SKM-1 (cell line): ENCODE results near the gene TEX54.
"Not testable (repeated sequence)": the region's sequence is repeated elsewhere in the genome, so short reads cannot be mapped to it uniquely, and the experiment has no call there.

Experiments
- DNase-seq: peaks from one replicate; lab custom pipeline; 2025; ENCODE audit not compliant: unreplicated experiment; lab: John Stamatoyannopoulos, UW

TEX54 gene

DNA sequence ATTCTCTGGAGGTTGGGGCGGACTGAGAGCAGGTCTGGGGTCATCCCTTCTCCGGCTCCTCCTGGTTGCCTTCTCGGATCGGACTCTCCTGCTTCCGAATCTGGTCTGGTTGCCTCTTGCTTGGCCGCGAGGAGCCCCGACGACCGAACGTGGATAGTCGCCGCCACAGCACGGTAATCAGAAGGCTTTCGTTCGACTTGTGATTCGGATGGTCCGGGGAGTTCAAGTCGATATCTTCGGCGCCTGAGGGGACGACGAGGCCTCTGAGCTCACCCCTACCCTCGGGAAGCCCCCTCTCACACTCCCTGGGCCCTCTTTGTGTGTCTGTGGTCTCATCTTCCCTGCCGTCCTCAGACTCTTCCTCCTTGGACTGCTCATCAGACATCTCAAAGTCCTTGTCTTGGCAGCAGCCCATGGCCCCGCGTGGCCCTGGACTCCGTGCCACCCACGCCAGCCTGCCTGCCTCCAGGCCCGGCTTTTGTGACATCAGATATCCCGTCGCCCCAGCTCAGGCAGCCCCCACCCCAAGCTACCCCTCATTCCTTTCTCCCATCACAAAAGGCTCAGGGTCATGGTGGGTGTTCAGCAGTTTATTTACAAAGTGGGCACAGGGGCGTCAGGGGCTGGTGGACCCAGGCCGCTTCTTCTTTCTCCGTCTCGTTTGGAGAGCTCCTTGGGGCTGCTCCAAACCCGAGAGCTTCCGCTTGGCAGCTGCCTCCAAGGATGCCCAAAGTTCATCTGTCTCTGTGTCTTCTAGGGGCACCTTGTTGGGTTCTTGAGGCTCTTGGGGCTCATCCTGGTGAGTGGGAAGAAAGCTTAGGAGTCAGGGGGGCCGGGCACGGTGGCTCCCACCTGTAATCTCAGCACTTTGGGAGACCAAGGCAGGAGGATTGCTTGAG, at the start of gene TEX54:
TSS of gene TEX54 (minus strand) at position 506 of the 899 bp plus-strand sequence.
- no peak for DNase-seq

DNA sequence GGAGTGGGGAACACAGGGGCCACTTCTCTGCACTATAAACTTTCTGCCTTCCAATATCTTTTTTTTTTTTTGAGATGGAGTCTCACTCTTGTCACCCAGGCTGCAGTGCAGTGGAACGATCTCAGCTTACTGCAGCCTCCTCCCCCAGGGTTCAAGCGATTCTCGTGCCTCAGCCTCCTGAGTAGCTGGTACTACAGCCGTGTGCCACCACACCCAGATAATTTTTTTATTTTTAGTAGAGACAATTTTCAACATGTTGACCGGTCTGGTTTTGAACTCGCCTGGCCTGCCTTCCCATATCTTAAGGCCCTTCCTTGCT, 49.7 kb upstream of the TEX54 start:
- DNase-seq = no peak

DNA sequence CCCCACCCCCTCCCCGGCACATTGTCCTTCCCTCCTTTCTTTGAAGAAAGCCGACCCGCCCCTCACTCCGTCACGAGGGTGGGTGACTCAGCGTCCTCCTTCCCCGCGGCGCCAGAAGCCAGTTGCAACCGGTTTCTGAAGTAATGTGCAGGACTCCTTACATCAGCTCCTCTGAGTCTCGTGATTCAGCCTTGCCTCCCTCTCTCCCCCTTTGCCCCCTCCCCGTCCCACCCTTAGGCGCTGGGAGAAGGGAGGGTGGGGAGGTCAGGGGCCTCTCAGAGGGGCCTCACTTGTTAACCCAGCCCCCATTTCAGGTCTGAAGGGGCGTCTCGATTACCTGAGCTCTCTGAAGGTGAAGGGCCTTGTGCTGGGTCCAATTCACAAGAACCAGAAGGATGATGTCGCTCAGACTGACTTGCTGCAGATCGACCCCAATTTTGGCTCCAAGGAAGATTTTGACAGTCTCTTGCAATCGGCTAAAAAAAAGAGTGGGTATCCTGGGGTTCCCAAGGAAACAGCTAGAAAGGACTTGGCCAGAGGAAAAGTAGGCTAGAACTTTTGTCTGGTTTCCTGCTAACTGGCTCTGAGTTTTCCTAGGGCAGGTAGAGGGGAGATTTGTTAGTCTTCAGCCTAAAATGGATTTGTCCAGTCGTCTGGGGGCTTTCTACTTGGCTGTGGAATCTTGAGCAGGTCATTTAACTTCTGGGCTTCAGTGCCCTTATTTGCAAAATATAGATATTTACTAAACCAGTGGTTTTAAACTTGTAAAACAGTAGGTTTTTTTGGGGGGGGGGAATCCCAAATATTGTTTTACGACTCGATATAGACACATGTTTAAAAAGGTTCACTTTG, 49.2 kb upstream of the TEX54 start:
- DNase-seq = peak; percentile 97

DNA sequence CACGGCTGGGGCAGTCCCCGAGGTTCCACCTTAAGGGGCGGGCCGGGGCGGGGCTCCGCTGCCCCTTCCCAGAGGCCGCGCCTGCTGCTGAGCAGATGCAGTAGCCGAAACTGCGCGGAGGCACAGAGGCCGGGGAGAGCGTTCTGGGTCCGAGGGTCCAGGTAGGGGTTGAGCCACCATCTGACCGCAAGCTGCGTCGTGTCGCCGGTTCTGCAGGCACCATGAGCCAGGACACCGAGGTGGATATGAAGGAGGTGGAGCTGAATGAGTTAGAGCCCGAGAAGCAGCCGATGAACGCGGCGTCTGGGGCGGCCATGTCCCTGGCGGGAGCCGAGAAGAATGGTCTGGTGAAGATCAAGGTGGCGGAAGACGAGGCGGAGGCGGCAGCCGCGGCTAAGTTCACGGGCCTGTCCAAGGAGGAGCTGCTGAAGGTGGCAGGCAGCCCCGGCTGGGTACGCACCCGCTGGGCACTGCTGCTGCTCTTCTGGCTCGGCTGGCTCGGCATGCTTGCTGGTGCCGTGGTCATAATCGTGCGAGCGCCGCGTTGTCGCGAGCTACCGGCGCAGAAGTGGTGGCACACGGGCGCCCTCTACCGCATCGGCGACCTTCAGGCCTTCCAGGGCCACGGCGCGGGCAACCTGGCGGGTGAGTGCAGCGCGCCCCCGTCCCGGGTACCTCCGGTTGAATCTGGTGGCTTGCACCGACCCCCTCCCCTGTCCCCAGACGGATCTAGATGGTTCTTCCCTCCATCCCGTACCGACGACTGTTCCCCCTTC, 48.4 kb upstream of the TEX54 start, which contains the start of gene SLC3A2:
TSS of gene SLC3A2 (plus strand) at position 94 of the 776 bp plus-strand sequence. CDS start at position 222, 128 bp downstream.
- DNase-seq = peak; percentile 81

DNA sequence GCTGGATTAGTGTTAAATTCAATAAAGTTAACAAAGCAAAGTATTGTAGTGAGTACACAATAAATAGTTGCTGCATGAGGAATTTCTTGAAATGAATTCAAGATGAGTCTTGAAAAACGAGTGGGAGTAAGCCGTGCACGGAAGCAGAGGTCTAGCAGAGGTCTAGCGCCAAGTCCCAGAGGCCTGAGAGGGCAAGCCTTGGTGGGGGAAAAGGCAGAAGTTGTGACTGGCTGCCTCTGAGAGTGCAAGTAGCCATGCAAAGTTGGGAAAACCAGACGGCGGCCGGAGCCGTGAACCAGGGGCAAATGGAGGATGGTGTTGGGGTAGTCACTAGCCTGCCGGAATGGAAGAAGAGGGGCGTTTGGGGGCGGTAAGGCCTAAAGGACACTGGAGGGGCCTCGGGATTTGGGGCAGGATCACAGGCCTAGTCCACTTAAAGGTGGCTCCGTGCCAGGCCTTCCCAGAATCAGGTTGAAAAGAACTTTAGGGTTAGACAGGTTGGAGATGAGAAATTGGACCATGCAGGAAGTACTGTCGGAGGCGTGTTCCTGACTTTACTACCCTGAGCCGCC, 47.7 kb upstream of the TEX54 start:
- DNase-seq = no peak

DNA sequence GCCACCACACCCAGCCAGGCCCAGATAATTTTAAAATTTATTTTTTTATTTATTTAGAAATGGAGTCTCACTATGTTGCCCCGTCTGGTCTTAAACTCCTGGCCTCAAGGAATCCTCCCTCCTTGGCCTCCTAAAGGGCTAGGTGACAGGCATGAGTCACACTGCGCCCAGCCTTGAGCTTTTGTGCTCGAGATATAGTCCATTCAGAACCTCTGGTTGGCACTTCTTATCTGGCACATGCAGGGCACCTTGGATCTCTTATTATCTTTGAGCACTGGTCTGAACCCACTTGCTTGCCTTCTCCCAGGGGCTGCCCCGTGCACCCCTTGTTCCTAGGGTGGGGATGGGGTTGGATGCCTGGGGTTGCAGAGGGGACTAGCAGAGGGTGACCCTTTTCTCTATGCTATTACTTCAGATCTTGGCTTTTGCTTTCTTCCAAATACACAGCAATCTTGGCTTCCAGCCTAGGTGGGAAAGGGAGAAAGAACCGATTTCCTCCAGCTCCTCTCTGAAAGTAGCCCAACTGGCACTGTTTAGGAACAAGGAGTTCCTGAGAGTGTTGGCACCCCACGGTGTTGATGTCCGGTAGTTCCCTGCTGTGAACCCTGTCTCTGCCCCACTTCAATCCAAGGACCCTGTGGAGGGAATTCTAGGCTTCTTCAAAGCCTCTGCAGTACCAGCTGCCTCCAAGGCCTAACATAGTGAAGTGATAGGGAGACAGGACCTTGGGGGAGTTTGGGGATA, 46.8 kb upstream of the TEX54 start:
- DNase-seq = no peak

DNA sequence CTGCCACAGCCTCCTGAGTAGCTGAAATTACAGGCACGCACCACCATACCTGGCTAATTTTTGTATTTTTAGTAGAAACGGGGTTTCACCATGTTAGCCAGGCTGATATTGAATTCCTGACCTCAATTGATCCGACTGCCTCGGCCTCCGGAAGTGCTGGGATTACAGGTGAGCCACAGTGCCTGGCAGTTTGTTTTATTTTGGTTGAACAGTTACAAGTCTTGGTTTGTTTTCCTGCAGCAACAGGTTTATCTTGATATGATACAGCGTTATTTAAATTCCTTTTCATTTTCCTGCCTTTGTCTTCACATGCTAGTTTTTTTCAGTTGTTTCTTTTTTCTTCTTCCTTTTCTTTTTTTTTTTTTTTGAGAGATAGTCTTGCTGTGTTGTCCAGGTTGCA, 44.1 kb upstream of the TEX54 start:
- no peak for DNase-seq

DNA sequence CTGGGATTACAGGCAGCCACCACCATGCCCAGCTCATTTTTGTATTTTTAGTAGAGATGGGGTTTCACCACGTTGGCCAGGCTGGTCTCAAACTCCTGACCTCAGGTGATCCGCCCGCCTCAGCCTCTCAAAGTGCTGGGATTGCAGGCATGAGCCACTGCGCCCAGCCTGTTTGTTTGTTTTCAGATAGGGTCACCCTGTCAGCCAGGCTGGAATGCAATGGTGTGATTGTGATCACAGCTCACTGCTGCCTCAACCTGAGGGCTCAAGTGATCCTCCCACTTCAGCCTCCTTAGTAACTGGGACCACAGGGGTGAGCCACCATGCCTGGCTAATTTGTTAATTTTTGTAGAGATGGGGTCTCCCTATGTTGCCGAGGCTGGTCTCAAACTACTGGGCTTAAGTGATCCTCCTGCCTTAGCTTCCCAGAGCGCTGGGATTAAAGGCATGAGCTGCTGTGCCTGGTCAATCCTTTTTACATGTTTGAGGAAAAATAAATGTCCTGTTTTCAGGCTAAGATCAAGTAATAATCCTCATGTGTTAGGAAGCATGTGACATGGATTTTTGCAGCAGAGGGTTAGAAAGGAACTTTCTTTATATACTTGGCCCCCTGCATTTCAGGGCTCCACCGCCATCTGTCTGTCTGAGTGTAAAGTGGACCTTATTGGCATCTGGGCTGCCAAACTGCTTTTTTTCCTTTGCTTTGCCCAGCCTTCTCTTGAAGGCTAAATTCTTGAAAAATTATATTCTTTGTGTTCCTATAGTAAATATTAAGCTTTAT, 43.2 kb upstream of the TEX54 start:
- DNase-seq = no peak

DNA sequence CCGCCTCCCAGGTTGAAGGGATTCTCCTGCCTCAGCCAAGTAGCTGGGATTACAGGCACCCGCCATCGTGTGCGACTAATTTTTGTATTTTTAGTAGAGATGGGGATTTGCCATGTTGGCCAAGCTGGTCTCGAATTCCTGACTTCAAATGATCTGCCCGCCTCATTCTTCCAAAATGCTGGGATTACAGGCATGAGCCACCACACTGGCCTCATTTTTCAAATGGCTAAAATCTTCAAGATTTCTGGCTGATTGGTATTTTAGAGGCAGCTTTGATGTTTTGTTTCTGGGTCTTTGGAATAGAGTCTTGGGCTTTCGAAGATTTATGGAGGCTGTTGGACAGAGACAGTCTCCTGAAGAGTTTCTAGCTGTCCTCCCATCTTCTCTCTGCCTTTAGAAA, 42.2 kb upstream of the TEX54 start:
- no peak for DNase-seq

DNA sequence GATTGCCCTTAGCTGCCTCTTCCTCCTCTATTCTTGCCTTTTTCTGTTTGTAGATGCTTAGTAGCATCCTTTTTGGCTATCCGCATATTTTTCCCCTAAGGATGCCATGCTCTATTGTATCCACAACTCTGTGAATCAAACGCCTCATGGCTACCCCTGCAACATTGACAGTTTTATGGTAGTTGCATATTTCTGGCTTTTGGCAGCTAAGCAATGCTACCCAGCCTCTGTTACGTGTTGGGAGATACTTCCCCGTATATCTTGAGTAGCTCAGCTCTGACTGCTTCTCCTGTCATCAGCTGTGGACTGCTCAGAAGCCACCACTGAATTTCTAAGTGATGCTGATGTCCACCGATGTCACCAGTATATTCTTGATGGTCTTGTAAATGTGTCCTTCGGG, 33.0 kb upstream of the TEX54 start:
- no peak for DNase-seq

DNA sequence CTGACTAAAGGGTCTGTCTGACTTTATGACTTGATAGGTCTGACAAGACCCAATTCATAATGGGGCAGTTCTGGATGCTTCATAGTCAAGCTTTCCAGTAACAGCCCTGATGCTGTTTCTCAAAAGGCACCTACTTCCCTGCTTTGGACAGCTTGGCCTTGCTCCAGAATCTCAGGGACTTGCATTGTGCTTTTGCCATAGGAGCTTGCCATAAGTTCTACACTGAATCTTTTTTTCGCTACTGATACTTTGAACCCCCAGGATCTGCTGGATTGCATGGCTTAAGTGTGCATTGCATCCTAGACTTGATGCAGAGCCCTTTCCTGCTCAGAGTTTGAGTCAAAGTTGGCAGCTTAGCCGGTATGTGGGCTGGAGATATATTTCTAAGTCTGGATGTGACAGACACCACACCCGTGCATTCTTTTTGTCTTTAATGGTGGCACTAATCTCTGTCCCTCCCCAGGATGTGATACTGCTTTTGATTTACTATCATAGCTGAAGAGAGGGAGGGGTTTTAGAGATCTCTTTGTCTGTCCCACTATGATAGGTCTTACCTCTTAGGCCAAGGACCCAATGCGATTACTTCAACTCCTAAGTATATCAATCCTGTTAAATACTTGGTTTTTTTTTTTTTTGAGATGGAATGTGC, 31.2 kb upstream of the TEX54 start:
- no peak for DNase-seq

DNA sequence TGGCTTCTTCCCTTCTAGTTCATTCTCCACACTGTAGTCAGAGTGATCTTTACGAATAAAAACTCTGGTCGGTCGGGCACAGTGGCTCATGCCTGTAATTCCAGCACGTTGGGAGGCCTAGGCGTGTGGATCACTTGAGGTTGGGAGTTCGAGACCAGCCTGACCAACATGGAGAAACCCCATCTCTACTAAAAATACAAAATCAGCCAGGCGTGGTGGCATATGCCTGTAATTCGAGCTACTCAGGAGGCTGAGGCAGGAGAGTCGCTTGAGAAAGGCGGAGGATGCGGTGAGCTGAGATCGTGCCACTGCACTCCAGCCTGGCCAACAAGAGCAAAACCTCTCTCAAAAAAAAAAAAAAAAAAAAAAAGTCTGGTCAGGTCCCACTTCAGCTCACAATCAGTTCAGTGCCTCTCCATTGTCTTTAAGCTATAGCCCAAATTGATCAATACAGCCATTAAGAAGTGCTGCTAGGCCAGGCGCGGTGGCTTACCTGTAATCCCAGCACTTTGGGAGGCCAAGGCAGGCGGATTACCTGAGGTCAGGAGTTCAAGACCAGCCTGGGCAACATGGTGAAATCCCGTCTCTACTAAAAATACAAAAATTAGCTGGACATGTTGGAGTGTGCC, 29.0 kb upstream of the TEX54 start:
- not testable (repeated sequence) for DNase-seq

DNA sequence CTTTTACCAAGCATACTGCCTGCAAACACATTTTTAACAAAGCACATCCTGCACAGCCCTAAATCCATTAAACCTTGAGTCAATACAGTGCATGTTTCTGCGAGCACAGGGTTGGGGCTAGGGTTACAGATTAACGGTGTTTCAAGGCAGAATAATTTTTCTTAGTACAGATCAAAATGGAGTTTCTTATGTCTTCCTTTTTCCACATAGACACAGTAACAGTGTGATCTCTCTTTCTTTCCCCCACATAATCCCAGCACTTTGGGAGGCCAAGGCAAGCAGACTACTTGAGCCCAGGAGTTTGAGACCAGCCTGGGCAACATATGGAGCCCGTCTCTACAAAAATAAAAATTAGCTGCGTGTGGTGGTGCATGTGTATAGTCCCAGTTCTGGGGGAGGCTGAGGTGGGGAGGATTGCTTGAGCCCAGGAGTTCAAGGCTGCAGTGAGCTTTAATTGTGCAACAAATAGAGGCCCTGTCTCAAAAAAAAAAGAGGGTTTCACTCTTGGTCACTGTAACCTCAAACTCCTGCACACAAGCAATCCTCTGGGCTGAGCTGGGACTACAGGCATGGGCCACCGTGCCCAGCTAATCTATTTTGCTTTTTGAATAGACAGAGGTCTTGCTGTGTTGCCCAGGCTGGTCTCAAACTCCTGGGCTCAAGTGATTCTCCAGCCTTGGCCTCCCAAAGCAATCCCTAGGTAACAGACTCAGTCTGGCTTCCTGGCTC, 28.4 kb upstream of the TEX54 start:
- DNase-seq = no peak

DNA sequence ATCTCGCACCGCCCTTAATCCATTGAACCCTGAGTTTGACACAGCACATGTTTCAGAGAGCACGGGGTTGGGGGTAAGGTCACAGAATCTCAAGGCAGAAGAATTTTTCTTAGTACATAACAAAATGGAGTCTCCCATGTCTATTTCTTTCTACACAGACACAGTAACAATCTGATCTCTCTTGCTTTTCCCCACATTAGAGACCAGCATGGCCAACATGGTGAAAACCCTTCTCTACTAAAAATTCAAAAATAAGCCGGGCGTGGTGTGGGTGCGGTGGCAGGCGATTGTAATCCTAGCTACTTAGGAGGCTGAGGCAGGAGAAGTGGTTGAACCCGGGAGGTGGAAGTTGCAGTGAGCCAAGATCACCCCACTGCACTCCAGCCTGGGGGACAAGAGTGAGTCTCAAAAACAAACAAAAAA, 26.7 kb upstream of the TEX54 start:
- DNase-seq = not testable (repeated sequence)

DNA sequence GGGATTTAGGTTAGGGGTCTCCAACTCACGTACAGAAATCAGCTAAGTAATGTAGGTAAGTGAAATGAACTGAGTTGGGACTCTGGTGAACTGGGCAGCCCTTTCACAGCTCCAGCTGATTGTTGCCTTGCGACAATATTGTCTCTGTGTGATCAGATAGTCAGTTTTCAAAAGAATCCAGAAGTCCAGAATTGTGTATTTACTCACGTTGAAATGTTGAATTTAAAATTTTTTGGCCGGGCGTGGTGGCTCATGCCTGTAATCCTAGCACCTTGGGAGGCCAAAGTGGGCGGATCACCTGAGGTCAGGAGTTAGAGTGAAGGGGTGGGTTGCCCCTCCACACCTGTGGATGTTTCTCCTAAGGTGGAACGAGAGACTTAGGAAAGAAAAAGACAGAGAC, 25.6 kb upstream of the TEX54 start:
- DNase-seq = no peak

DNA sequence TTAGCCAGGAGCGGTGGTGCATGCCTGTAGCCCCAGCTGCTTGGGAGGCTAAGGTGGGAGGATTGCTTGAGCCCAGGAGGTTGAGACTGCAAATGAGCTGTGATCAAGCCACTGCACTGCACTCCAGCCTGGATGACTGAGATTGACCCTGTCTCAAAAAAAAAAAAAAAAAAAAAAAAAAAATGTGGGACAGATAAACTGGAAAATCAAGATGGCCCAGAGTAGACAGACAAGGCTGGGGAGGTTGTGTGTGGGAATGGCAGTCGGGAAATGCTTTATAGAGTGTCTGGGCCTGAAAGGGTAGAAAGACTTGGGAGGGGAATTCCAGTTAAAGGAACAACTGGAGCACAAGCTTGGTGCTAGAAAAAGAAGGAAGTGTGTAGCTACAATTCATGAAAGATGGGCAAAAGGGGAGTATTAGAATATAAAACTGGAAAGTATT, 24.9 kb upstream of the TEX54 start:
- DNase-seq = no peak

DNA sequence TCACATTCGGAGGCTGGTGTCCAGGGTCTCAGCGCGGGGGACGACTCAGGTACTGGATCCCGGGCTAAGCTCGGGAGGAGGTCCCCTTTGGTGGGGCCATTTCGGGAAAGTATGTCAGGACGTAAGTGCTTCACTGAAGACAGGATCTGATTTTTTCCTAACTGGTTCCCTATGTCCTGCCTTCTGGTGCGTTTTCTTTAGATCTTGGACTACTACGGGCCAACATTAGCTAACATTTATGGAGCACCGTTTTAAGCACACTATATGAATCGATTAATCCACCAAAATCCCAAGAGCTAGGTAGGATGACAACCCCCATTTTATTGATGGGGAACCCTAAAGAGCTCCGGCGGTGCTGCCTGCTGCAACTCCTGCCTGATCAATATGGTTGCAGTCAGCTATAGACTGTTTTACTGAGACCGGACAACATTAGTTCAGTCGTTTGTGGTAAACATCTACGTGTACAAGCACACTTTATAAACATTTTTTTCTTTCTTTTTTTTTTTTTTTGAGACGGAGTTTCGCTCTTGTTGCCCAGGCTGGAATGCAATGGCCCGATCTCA, 23.8 kb upstream of the TEX54 start:
- DNase-seq = no peak
